Renal cortical epithelial cell (primary cell): ENCODE measurements around the gene STK32B. TPM values are rescaled to one million over a fixed set of nuclear protein-coding genes. Genes with fewer than 3 reads are reported as not detected.

ENCODE experiments used
- DNase-seq: peaks from one replicate; pipeline ENCODE4 v3.0.0-alpha.2; 2011; ENCODE audit warnings: low read depth
- total RNA-seq: library from RNA; depleted of rRNA; stranded (reverse); fragments of >200 nt; gene quantifications from 2 replicates; pipeline ENCODE4 v1.2.3, GENCODE V29; 2014

Gene STK32B
- total RNA-seq, 1 donor from 2014 or later, result 13.6 TPM

DNA sequence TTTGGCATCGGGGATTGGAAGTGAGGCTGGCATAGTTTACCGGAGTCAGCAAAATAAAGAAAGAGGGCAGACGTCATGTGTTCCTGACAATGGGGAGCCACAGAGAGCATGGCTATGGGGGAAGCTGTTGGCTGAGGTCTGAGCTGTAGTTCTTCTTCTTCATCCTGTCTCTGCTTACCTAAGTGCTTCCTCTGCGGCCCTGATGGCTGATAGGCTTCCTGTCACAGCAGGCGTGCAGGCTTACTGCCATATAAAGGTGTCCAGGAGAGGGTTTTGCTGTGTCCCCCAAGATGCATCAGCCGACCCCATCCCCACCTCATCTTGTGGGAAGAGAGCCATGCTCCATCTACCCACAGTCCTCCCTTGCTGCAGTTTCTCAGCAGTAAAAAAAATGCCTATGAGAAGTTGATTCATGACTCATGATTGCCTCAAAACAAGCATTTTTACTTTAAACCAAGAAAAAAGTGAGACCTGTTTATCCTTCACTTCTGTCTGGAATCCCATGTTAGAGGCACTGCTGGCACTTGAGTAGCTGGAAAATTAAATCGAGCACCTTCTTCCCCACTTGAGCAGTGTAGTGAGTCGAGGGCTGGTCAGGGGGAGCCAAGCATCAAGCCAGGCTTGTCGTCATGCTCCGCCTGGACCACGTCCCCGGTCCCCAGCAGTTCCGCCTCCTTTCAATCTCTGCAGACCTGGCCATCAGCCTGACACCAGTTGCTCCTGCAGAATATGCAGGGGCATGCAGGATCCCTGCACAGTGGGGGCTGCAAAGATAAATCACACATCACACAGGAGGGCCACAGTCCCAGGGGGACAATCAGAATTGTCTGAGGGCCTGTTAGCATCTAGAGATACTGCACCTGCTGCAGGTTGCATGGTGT lies 419.3 kb downstream of the STK32B start:
- no peak for DNase-seq

DNA sequence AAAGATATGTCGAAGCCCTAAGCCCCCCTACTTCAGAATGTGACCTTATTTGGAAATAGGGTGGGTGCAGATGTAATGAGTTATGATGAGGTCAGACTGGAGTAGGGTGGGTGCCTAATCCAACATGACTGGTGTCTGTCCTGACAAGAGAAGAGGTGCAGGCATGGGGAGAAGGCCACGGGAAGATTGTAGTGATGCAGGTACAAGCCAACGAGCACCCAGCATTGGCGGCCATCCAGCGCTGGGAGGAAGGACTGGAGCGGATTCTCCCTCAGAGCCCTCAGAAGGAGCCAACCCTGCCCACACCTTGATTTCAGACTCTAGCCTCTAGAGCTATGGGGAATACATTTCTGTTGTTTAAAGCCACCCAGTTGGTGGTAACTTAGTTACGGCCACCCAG lies 419.9 kb downstream of the STK32B start:
- DNase-seq, result no peak

DNA sequence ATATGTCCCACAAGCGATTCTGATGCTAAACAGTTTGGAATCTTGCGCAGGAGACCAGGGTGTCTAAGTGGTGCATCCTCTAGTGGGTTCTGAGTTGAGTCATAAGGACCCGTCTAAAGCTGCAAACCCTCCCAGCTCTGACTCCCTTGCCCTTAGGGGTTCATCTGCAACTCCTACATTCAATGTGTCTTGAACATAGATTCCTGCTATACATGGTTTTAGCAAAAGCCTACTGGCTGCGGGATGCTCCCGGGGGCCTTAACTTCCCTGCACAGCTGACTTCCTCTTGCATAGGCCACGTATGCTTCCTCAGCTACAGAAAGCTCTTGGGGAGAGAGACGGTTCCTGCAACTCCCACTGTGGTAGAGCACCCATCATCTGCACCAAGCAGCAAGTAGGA lies 420.4 kb downstream of the STK32B start:
- no peak for DNase-seq

DNA sequence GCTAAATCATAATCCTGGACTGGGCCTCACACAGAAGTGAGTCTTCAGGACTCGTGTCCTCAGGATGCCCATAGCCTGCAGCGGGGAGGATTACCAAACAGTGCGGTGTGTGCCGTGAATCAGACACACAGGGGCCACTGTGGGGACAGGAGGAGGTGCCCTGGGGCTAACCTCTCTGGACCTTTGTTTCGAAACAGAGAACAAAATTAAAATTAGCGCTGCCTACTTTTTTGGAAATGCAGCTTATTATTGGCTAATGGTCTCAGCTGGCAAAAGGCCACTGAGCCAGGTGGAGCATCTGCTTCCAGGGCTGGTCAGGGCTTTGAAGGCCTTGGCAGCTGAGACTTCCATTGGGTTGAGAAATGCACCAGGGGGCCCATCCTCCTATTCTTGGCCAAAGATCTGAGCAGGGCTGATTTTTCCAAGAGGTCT lies 420.9 kb downstream of the STK32B start:
- no peak for DNase-seq

DNA sequence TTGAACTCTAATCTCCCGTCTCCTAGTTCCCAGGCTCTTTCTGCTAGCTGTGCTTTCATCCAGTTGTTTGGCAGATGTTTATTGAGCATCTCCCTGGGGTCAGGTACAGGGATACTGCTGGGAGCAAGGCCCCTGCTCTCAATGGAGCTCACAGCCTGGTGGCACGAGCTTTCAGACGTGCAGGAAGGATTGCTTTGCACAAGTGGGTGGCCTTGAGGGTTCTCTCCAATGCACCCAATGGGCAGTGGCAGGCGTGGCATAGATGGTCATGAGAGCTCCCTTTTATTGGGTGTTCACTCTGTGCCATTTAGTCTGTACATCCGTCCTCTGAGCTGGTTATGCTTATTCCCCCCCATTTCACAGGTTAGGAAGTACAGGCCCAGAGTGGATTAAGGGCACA lies 421.8 kb downstream of the STK32B start:
- DNase-seq, result no peak

DNA sequence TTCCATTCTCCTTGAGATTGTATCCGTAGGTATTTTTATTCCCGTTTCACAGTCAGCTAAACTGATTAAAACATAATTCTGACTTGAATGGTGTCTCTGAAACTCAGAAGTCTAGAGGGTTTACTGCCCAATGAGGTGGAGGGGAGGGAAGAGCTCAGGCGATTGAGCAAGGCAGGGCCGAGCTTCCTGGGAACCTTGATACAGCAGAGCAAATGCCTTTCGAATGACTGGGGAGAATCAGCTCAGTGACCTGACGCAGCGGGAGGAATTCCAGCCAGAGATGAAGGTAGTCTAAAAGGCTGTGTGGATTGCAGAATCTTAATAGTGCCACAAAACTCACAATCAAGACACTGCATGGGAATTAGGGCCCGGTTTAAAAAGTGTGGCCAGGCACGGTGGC lies 423.5 kb downstream of the STK32B start:
- DNase-seq, result peak; percentile 34

DNA sequence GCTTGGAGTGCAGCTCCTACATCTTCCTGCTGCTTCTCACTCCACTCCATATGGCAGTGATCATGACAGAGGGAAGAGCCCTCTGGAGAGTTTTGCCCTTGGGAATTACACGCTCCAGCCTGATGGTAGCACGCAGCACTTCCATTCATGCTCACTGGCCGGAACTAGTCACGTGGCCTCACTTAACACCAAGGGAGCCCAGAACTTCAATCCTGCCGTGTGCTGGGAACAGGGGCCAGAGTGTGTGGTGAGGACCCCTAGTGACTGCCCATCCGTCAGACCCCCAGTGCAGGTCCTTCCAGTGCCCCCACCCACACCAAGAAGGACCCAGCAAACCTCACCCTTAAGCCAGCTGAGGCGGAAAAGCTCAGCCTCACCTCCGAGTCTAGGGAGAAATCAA lies 426.3 kb downstream of the STK32B start:
- no peak for DNase-seq

DNA sequence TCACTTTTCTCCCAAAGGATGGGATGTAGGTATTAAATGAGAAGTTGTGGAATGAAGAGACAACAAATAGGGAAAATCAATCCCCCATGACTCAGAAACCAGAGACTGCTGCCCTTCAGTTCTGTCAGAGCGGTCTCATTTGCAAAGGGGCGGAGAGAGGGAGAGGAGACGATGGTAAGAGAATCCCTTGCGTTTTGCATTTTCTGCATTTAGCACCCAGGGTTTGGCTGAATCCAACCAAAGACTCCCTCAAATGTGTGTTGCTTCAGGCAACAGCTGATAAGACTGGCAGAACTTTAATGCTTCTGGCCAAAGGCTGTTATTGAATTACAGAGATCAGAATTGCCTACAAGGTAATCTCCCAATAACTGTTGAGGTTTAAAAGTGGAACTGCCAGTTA lies 426.9 kb downstream of the STK32B start:
- no peak for DNase-seq

DNA sequence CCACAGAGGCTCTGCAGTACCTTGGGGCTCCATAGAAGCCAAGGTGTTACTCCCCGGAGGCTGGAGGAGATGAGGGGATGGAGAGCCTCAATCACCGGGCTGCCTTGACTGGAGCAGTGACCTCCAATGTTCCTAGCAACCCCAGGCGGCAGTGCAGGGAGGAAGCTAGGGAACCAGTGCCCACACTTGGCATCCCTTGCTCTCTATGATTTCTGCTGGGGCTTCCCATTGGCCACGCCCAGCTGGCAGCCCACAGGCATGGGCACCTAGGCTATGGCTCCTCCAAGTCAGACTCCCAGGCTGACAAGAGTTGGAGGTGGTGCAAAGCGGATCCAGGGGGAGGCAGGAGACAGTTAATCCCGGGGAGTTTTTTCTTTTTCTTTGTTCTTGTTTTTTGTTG lies 427.4 kb downstream of the STK32B start:
- DNase-seq, result no peak

DNA sequence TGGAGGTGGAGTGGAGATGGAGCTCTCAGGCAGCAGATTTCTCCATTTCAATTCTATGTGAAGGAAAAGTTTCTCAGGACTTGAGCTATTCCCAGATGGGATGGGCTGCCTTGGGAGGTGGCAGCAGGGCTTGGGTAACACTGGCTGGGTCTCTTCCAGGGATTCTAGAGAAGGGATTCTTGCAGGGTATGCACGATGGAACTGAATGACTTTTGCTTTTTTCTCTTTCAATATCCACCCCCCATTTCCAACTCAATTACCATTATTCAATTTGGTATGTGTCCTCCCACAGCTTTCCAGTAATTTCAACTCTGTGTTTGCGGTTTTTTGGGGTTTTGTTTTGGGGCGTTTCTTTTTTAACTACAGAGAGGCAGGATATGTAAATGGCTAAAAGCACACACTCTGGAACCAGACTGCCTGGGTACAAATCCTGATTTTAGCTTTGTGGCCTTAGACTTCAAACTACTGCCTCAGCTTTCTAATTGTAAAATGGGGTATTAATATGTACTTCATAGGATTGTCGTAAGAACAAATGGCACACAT lies 428.3 kb downstream of the STK32B start:
- no peak for DNase-seq

DNA sequence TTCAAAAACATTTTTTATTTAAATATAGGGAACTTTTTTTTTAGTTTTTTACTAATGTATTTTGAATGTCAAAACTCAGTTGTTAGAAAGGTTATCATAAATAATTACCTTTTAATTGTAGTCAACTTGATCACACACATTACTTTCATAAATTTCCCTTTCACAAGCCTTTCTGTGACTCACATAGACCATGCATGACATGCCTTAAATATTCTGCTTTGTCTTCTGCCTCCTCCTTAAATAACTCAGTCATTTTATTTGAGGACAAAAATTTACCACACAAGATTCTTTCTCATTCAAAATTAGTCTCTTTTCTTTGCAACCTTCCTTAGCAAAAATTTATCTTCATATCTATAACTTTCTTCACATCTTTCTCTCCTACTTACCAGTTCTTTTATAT lies 437.1 kb downstream of the STK32B start:
- no peak for DNase-seq

DNA sequence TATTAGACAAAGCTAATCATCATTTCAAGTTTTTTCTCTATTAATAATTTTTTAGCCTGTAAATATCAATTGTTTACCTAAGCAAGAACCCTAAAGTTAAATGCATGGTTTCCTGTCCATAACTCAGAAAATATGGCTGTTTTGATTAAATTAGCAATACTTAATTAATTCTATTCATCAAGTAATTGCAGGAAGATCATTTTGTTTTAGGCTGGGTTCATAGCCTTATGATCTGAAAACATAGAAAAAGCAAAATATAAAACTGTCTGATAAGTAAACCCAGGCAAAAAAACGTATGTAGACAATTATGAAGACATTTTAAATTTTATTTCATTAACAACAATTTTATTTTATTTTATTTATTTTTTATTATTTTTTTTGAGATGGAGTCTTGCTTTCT lies 438.0 kb downstream of the STK32B start:
- no peak for DNase-seq

DNA sequence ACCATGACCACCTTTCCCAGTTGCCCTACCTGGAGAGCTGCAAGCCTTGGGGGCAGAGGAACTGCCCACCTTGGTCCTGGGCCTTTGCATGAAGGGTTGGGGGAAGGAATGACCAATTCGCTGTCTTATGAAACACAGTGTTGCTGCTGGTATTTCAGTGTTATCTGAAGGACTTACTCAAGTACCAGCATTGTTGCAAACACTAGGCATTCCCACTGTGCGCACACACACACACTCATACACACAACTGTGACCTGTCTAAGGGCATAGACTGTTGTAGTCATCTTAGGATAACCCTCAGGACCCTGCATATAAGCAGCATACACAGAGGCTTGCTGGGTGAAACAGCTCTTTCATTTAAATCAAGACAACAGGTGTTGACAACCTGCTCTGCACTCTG lies 446.2 kb downstream of the STK32B start:
- no peak for DNase-seq

DNA sequence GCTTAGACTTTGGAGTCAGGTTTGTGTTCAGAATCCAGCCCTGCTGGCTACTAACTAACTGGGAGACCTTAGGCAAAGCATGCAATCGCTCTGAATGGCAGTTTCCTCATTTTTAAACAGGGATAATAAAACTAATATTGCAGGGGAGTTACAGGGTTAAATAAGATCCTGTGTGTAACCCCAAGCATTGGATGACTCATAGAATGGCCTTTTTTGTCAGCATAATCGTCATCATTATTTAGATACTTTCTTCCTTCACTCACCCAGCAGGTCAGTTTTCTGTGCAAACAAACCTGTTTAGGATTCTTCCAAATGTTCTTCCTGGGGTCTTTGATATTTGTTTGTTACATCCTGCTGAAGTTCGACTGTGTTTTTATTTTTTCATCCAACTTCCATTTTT lies 448.9 kb downstream of the STK32B start:
- peak; percentile 22 for DNase-seq

DNA sequence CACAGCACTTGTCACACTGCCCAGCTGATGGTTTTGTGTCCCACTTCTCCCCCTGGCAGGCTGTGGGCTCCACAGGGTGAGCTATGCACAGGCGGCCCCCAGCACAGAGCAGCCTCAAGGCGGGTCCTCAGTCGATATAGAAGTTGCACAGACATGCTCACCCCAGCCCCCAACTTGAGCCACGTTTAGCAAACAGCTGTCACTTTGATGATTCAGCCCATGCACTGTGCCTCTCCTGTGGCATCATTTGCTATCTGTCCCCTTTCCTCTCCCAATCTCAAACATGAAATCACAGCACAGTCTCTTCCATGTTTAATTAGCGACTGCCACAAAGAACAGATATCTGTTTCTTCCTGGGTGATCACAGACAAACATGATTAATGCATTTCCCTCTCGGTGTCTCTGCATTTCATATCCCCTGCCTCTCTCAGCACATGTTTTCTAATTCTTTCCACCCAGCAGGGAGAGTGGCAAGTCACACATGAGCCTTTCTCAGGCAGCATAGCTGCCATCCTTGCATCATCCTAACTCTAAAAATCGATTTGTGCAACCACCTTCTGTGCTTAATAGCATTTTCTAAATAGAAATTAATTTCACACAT lies 452.2 kb downstream of the STK32B start:
- no peak for DNase-seq

DNA sequence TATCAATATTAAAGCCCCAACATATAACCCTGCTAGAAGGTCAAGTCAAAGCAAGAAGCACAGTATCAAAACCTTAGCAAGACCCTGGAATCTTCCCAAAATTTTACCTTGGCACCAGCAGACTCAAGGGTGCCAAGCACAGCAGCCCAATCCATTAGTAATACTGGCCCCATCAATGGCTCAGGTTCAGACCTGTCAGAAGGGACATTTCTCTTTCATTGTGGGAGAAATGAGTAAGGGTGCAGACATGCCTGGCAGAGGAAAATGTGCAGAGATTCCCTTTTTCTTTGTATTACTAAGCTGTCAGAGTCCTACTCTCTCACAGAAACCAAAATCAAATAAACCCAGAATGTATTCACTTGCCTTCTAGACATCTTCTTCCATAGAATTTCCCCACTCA lies 453.2 kb downstream of the STK32B start:
- DNase-seq, result no peak

DNA sequence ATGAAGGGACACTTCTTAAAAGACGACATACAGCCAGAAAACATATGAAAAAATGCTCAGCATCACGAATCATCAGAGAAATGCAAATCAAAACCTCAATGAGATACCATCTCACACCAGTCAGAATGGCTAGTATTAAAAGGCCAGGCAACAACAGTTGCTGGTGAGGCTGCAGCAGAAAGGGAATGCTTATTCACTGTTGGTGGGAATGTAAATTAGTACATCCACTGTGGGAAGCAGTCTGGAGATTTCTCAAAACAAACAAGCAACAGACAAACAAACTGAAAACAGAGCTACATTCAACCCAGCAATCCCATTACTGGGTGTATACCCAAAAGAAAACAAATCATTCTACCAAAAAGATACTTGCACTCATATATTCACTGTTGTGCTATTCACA lies 459.2 kb downstream of the STK32B start:
- DNase-seq, result no peak

DNA sequence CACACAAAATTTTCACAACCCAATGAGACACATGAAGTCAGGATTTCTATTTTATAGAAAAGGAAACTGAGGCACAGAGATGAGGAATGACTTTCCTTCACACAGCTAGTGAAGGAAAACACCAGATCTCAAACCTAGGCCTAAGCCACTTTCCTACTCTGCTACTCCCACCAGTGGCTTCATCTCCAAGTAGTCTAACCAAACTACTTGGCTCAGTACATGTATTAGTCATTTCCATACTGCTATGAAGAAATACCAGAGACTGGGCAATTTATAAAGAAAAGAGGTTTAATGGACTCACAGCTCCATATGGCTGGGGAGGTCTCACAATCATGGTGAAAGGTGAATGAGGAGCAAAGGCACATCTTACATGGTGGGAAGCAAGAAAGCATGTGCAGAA lies 460.5 kb downstream of the STK32B start:
- DNase-seq, result no peak

DNA sequence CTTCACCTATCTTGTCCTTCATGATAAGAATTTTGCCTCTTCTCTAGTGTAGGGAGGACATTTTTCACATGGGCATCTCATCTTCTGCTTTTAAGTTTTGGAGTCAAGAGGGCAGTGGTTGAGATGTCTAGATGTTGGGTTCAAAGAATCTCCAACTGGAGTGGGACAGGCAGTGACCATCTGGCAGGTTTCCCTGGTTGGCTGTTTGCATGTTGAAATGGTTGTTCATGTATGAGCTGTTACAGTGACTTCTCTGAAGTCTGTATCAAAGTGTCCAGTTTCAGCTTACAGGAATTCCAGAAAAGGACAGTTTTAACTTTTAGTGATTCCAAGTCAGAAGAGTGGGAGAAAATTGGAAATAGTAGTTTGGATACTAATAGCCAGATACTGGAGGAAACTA lies 464.4 kb downstream of the STK32B start:
- DNase-seq, result no peak

DNA sequence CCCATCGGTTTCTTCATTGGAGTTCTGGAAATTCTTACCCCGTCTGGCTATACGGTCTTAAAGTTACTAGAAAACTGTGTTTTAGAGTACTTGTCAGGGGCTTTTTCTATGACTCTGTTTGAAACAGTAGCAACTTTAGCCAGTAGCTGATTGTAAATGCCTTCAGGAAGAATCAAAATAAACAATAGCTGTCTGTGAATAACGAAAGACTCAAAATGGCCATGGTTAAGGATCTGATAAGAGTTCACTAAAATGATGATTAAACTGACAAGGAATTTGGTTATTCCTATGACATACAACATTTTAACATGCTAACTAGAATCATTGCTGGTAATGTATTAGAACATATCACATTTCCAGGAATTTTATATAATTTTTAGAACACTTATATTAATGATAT lies 466.1 kb downstream of the STK32B start:
- no peak for DNase-seq

DNA sequence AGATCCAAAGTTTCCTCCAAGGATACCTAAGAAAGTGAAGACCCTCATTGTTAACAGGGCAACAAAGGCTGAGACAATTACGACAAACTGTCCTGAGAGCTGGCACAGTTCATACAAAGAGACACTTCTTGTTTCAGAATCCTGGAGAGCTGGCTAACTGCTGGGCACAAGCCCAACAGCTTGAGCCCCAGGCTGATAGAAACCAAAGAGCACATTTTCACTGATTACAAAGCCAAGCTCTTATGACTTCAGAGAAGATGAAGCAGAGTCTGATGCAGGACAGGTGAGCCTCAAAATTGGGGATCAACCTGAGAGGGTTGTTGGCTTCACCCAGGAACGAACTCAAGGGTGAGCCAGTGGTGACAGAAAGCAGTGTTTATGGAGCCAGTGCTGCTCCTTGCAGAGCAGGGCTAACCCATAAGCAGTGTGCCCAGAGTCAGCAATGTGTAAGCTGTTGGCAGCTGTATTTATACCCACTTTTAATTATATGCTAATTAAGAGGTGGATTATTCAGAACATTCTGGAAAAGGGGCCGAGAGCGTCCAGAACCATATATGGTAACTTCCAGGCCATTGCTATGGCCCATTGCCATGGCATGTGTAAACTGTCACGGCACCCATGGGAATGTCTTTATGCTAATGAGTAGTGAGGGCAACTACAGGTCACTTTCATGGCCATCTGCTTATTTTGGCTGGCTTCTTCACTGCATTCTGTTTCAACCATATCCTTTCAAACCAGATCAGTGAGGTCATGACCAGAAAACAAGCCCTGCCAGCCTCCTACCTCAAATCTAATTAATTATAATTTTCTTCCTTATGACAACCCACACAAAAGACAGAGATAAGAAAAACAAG lies 473.4 kb downstream of the STK32B start:
- peak; percentile 61 for DNase-seq

DNA sequence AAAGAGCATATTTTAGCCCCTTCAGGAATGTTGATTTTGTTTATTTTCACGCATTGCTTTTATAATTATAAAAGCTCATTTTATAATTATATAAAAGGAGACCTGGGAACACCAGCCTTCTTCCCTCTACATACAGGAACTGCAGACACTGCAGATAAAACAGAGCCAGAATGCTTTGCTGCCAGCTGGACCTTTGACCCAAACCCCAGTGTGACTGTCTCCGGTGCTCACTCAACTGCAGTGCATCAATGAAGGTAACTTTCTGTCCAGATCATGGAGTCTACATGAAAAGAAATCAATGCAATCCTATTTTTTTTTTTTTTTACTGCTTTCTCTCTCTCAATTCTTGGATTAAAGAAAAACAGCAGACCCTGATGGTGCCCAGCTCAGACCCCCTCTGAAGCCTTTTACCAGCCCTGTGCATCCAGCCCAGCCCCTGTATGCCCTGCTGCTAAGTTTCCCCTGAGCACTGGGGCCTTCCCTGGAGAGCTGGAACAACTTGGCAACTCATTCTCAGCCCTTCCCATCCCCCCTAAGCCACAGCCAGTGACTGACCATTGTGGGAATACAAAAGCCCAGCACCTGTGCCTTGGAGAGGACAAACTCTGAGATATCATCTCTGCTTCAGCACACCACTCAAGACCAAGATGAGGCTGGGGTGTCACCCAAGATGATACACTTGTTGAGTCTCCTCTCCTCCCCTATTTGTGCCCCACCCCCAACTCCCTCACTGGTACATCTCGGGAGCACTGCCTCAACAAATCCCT lies 475.0 kb downstream of the STK32B start:
- DNase-seq, result no peak
